ENCODE data around the gene TAS1R3. TPM values are rescaled to one million over a fixed set of nuclear protein-coding genes. Genes with fewer than 3 reads are reported as not detected.

Gene TAS1R3
- total RNA-seq, 1 experiment from 2014 or later = 0.28 TPM

DNA sequence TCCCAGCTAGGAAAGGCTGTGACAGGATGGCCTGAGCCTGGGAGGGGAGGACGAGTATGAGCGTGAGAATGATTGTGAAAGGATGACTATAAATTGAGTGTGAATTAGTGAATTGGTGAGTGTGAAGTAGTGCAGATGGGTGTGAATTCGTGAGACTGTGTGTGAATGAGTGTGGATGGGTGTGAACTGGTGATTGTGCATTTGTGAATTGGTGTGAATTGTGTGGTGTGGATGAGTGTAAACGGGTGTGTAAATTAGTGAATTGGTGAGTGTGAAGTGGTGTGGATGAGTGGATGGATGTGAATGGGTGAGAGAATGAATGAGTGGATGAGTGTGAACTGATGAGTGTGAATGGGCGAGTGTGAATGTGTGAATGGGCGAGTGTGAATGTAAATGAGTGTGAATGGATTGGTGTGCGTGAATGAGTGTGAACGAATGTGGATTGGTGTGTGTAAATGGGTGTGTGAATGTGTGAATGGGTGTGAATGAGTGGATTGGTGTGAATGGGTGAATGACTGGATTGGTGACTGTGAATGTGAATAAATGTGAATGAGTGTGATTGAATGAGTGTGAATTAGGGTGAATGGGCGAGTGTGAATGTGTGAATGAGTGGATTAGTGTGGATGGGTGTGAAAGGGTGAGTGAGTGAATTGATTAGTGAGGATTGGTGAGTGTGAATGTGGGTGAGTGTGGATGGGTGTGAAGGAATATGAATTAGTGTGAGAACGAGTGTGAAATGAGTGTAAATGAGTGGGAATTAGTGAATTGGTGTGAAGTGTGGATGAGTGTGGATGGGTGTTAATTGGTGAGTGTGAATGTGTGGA is 35.0 kb downstream of the TAS1R3 start:
- no peaks in the 10 kb centered on the region for H4K20me1 ChIP-seq (ENCODE audit: control insufficient read depth, insufficient read depth, insufficient read length)
- no peaks in the 10 kb centered on the region; the same call in 1 of the 2 replicates for H3K4me1 ChIP-seq (ENCODE audit: insufficient read depth, low read length)
- no peaks in the 10 kb centered on the region for H3K79me2 ChIP-seq (ENCODE audit: insufficient read depth, low read length)
- no peak overlapping the region for H3K4ac ChIP-seq (ENCODE audit: low read depth, low read length)
- WGBS (ENCODE audit: extremely low coverage, insufficient read length, low lambda C conversion rate) = 100% methylated on average over 10 of the region's 10 CpGs
- H2BK120ac ChIP-seq (ENCODE audit: low read depth, low read length, poor library complexity, severe bottlenecking) = no peak overlapping the region
- H2BK5ac ChIP-seq (ENCODE audit: insufficient read length, low read length) = no peak overlapping the region
- H4K8ac ChIP-seq (replicated peaks; ENCODE audit: insufficient read length, low read depth, low read length) = no peak overlapping the region
- no peak overlapping the region for H3K23ac ChIP-seq (ENCODE audit: insufficient read length, low read depth, low read length)
- no peak overlapping the region for H2BK20ac ChIP-seq (ENCODE audit: low read depth, low read length, poor library complexity, severe bottlenecking)
- H3K79me1 ChIP-seq (ENCODE audit: insufficient read depth, low read depth, low read length, poor library complexity, severe bottlenecking) = no peaks in the 10 kb centered on the region
- H2AK5ac ChIP-seq (ENCODE audit: insufficient read length, low read length) = no peak overlapping the region
- no peak overlapping the region for H4K91ac ChIP-seq (ENCODE audit: insufficient read length, low read depth, low read length)
- Mint-ChIP-seq H3K4me1 (peaks cover 6 to 9% of the 10 kb centered on the region in 2 experiments), H3K27me3 (ENCODE audit: low read depth) (peaks cover 29% of the 10 kb centered on the region), H3K9me3 (no peaks in the 10 kb centered on the region; a peak in 1 of 5 replicates), H3K36me3 (ENCODE audit: insufficient read depth in 1 of 3, low read depth in 3 of 3) (no peaks in the 10 kb centered on the region), H3K4me3 (no peak overlapping the region), H3K27ac (no peak overlapping the region)
- H3K4me2 ChIP-seq (ENCODE audit: insufficient read depth, insufficient read length, low read length) = no peak overlapping the region
- H2BK15ac ChIP-seq (ENCODE audit: low read depth, low read length) = no peak overlapping the region
- no peak overlapping the region for H3K18ac ChIP-seq (ENCODE audit: insufficient read length, low read depth, low read length)
- no peak overlapping the region for H3K9ac ChIP-seq (ENCODE audit: extremely low read depth, insufficient read length, low read length)
- H2AFZ ChIP-seq (ENCODE audit: low read length) = no peak overlapping the region
- TF ChIP-seq, protein P1, sequence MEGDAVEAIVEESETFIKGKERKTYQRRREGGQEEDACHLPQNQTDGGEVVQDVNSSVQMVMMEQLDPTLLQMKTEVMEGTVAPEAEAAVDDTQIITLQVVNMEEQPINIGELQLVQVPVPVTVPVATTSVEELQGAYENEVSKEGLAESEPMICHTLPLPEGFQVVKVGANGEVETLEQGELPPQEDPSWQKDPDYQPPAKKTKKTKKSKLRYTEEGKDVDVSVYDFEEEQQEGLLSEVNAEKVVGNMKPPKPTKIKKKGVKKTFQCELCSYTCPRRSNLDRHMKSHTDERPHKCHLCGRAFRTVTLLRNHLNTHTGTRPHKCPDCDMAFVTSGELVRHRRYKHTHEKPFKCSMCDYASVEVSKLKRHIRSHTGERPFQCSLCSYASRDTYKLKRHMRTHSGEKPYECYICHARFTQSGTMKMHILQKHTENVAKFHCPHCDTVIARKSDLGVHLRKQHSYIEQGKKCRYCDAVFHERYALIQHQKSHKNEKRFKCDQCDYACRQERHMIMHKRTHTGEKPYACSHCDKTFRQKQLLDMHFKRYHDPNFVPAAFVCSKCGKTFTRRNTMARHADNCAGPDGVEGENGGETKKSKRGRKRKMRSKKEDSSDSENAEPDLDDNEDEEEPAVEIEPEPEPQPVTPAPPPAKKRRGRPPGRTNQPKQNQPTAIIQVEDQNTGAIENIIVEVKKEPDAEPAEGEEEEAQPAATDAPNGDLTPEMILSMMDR (conservative IDR thresholded peaks at IDR 0.05) = no peak
- H3K27me3 ChIP-seq (ENCODE audit: insufficient read depth, low read length) = no peaks in the 10 kb centered on the region
- H3K14ac ChIP-seq (ENCODE audit: insufficient read depth, low read length) = no peak overlapping the region
- H2BK12ac ChIP-seq (ENCODE audit: insufficient read length, low read depth, low read length) = no peak overlapping the region
- H3K56ac ChIP-seq (ENCODE audit: insufficient read length, low read depth, low read length) = no peak overlapping the region
- no peak for DNase-seq
- no peak overlapping the region for H3K27ac ChIP-seq (ENCODE audit: insufficient read length, low read depth, low read length)
- no peak overlapping the region for H4K5ac ChIP-seq (ENCODE audit: insufficient read length, low read depth, low read length)
- no peak overlapping the region for H3T11ph ChIP-seq (ENCODE audit: low read length)
- H3K9me3 ChIP-seq (ENCODE audit: control insufficient read depth, low read depth, low read length) = peaks cover 20% of the 10 kb centered on the region
- H3K23me2 ChIP-seq (ENCODE audit: insufficient read length, low read depth, low read length, poor library complexity, severe bottlenecking) = no peaks in the 10 kb centered on the region
